HEK293 (cell line): ENCODE measurements around the gene METTL16.

Source experiments
- CTCF ChIA-PET: fragments of 350-600 bp; formaldehyde crosslinking; extraction: SDS; loops from one replicate; lab custom pipeline; 2021; ENCODE audit warnings: antibody characterized with exemption; lab: Yijun Ruan, JAX
- POLR2A ChIA-PET: fragments of 300-600 bp; formaldehyde crosslinking; extraction: SDS; loops from one replicate; lab custom pipeline; 2020; ENCODE audit warnings: antibody characterized with exemption, inconsistent platforms; lab: Yijun Ruan, JAX
- H3K27ac ChIP-seq: fragments of 200-500 bp; sonication (Bioruptor generic); 2 replicates; pipeline ENCODE4 v1.5.1; 2014; ENCODE audit warnings: low read depth, low read length, control low read depth, inconsistent platforms; ENCODE audit errors: extremely low read depth
- H3K36me3 ChIP-seq, 2 experiments: fragments of 200-500 bp in 1 of 2; sonication (Bioruptor generic) in 1 of 2; 1 replicate in 1 of 2; 2 replicates in 1 of 2; pipeline ENCODE4 v1.5.1; 2014 to 2017; ENCODE audit warnings: inconsistent platforms in 2 of 2, low read length in 2 of 2; ENCODE audit not compliant: control insufficient read depth in 2 of 2, insufficient read depth in 1 of 2
- H3K4me1 ChIP-seq: fragments of 200-500 bp; sonication (Bioruptor generic); 2 replicates; pipeline ENCODE4 v1.5.1; 2014; ENCODE audit warnings: mild to moderate bottlenecking, low read length, inconsistent platforms; ENCODE audit not compliant: control insufficient read depth, insufficient read depth
- H3K4me3 ChIP-seq: 2 replicates; pipeline ENCODE4 v1.5.1; 2011; ENCODE audit warnings: low read depth, mild to moderate bottlenecking, control low read depth, low read length, moderate library complexity
- H3K9me3 ChIP-seq: fragments of 200-500 bp; sonication (Bioruptor generic); 2 replicates; pipeline ENCODE4 v1.5.1; 2014; ENCODE audit warnings: low read depth, low read length, inconsistent platforms; ENCODE audit not compliant: control insufficient read depth, insufficient read depth
- HOXA7 ChIP-seq: sonication (generic); formaldehyde crosslinking; IDR thresholded peaks from 2 replicates; pipeline ENCODE4 v1.8.1; 2022; ENCODE audit warnings: missing genetic modification reagents, borderline replicate concordance
- HOXC10 ChIP-seq: sonication (generic); formaldehyde crosslinking; IDR thresholded peaks from 2 replicates; pipeline ENCODE4 v1.8.1; 2023; ENCODE audit warnings: mild to moderate bottlenecking, missing genetic modification reagents
- KLF10 ChIP-seq: fragments of 450-650 bp; IDR thresholded peaks from 2 replicates; pipeline ENCODE4 v1.5.1; 2018; ENCODE audit warnings: missing biosample characterization, mild to moderate bottlenecking, missing genetic modification characterization
- KLF16 ChIP-seq: fragments of 450-650 bp; formaldehyde crosslinking; IDR thresholded peaks from 2 replicates; pipeline ENCODE4 v1.5.1; 2017; ENCODE audit warnings: missing biosample characterization, missing genetic modification characterization
- KLF17 ChIP-seq: fragments of 450-650 bp; formaldehyde crosslinking; IDR thresholded peaks from 2 replicates; pipeline ENCODE4 v1.5.1; 2016; ENCODE audit warnings: missing biosample characterization, missing genetic modification characterization
- KLF7 ChIP-seq: fragments of 450-650 bp; formaldehyde crosslinking; IDR thresholded peaks from 2 replicates; pipeline ENCODE4 v1.5.1; 2016; ENCODE audit warnings: missing biosample characterization, missing genetic modification characterization, borderline replicate concordance
- KLF9 ChIP-seq: fragments of 450-650 bp; formaldehyde crosslinking; IDR thresholded peaks from 2 replicates; pipeline ENCODE4 v1.5.1; 2016; ENCODE audit warnings: missing biosample characterization, missing genetic modification characterization, low read depth
- ZBTB48 ChIP-seq: fragments of 450-650 bp; formaldehyde crosslinking; IDR thresholded peaks from 2 replicates; pipeline ENCODE4 v1.5.1; 2016; ENCODE audit warnings: missing biosample characterization, missing genetic modification characterization
- ZNF155 ChIP-seq: fragments of 450-650 bp; formaldehyde crosslinking; IDR thresholded peaks from 2 replicates; pipeline ENCODE4 v1.5.1; 2016; ENCODE audit warnings: missing biosample characterization, missing genetic modification characterization
- ZNF248 ChIP-seq: fragments of 450-650 bp; formaldehyde crosslinking; IDR thresholded peaks from 2 replicates; pipeline ENCODE4 v1.5.1; 2017; ENCODE audit warnings: missing biosample characterization, missing genetic modification characterization
- ZNF335 ChIP-seq: fragments of 450-650 bp; formaldehyde crosslinking; conservative IDR thresholded peaks from 2 replicates; pipeline ENCODE4 v1.5.1; 2016; ENCODE audit warnings: missing biosample characterization, missing genetic modification characterization
- ZNF391 ChIP-seq: fragments of 450-650 bp; formaldehyde crosslinking; IDR thresholded peaks from 2 replicates; pipeline ENCODE4 v1.5.1; 2016; ENCODE audit warnings: low read depth, missing biosample characterization, missing genetic modification characterization, borderline replicate concordance
- ZNF398 ChIP-seq: fragments of 450-650 bp; formaldehyde crosslinking; IDR thresholded peaks from 2 replicates; pipeline ENCODE4 v1.5.1; 2017; ENCODE audit warnings: missing biosample characterization, missing genetic modification characterization
- ZNF423 ChIP-seq: fragments of 450-650 bp; formaldehyde crosslinking; IDR thresholded peaks from 2 replicates; pipeline ENCODE4 v1.5.1; 2016; ENCODE audit warnings: missing biosample characterization, missing genetic modification characterization
- ZNF514 ChIP-seq: fragments of 450-650 bp; formaldehyde crosslinking; IDR thresholded peaks from 2 replicates; pipeline ENCODE4 v1.5.1; 2016; ENCODE audit warnings: missing biosample characterization, missing genetic modification characterization
- ZNF558 ChIP-seq: fragments of 450-650 bp; formaldehyde crosslinking; IDR thresholded peaks from 2 replicates; pipeline ENCODE4 v1.5.1; 2016; ENCODE audit warnings: missing biosample characterization, missing genetic modification characterization
- ZNF585B ChIP-seq: fragments of 450-650 bp; formaldehyde crosslinking; IDR thresholded peaks from 2 replicates; pipeline ENCODE4 v1.5.1; 2016; ENCODE audit warnings: missing biosample characterization, missing genetic modification characterization
- ZNF596 ChIP-seq: fragments of 450-650 bp; IDR thresholded peaks from 2 replicates; pipeline ENCODE4 v1.5.0; 2018; ENCODE audit warnings: missing biosample characterization, mild to moderate bottlenecking, missing genetic modification characterization, moderate library complexity
- ZNF600 ChIP-seq: fragments of 450-650 bp; formaldehyde crosslinking; IDR thresholded peaks from 2 replicates; pipeline ENCODE4 v1.5.1; 2016; ENCODE audit warnings: missing biosample characterization, missing genetic modification characterization
- ZNF621 ChIP-seq: fragments of 450-650 bp; formaldehyde crosslinking; IDR thresholded peaks from 2 replicates; pipeline ENCODE4 v1.5.1; 2017; ENCODE audit warnings: missing biosample characterization, missing genetic modification characterization
- ZNF629 ChIP-seq: fragments of 450-650 bp; formaldehyde crosslinking; IDR thresholded peaks from 2 replicates; pipeline ENCODE4 v1.5.1; 2017; ENCODE audit warnings: missing biosample characterization, missing genetic modification characterization
- ZNF664 ChIP-seq: fragments of 450-650 bp; formaldehyde crosslinking; IDR thresholded peaks from 2 replicates; pipeline ENCODE4 v1.5.1; 2016; ENCODE audit warnings: missing biosample characterization, missing genetic modification characterization
- ZNF701 ChIP-seq: fragments of 450-650 bp; formaldehyde crosslinking; IDR thresholded peaks from 2 replicates; pipeline ENCODE4 v1.5.1; 2016; ENCODE audit warnings: missing biosample characterization, missing genetic modification characterization
- ZNF704 ChIP-seq: fragments of 450-650 bp; formaldehyde crosslinking; IDR thresholded peaks from 2 replicates; pipeline ENCODE4 v1.5.1; 2016; ENCODE audit warnings: missing biosample characterization, missing genetic modification characterization
- ZSCAN23 ChIP-seq: fragments of 450-650 bp; formaldehyde crosslinking; IDR thresholded peaks from 2 replicates; pipeline ENCODE4 v1.5.1; 2016; ENCODE audit warnings: missing biosample characterization, missing genetic modification characterization
- ZSCAN4 ChIP-seq: fragments of 450-650 bp; formaldehyde crosslinking; IDR thresholded peaks from 2 replicates; pipeline ENCODE4 v1.5.1; 2017; ENCODE audit warnings: missing biosample characterization, missing genetic modification characterization
- TF ChIP-seq, protein P1 (sequence below): fragments of 450-650 bp; formaldehyde crosslinking; IDR thresholded peaks from 2 replicates; pipeline ENCODE4 v1.5.1; 2016; ENCODE audit warnings: missing biosample characterization, missing genetic modification characterization
- TF ChIP-seq, protein P2 (sequence below): fragments of 450-650 bp; IDR thresholded peaks from 2 replicates; pipeline ENCODE4 v1.5.1; 2018; ENCODE audit warnings: missing biosample characterization, missing genetic modification characterization

The METTL16 gene

GRCh38 chr17:2485543-2485942, 26.1 kb downstream of the METTL16 start:
- ChIA-PET POLR2A (interaction anchor here (0.8 kb wide), 2 partner anchors 26 to 108 kb away, joined by 3 read pairs; partner anchors contain the start of genes METTL16 and PAFAH1B1), CTCF (interaction anchor here (0.6 to 1.1 kb wide), 4 partner anchors 14 to 1370 kb away, joined by 3 to 4 read pairs (median 3); no protein-coding TSS in a partner anchor)
- H3K4me1 ChIP-seq: peaks cover 37% of the 10 kb centered on the region
- no peak overlapping the region for H3K4me3 ChIP-seq
- H3K9me3 ChIP-seq: no peaks in the 10 kb centered on the region
- no peak overlapping the region for H3K27ac ChIP-seq
- TF ChIP-seq, protein P1, sequence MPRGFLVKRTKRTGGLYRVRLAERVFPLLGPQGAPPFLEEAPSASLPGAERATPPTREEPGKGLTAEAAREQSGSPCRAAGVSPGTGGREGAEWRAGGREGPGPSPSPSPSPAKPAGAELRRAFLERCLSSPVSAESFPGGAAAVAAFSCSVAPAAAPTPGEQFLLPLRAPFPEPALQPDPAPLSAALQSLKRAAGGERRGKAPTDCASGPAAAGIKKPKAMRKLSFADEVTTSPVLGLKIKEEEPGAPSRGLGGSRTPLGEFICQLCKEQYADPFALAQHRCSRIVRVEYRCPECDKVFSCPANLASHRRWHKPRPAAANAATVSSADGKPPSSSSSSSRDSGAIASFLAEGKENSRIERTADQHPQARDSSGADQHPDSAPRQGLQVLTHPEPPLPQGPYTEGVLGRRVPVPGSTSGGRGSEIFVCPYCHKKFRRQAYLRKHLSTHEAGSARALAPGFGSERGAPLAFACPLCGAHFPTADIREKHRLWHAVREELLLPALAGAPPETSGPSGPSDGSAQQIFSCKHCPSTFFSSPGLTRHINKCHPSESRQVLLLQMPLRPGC (tag by site-specific recombination): no peak
- no peak for TF ChIP-seq KLF7 (tag by site-specific recombination)
- TF ChIP-seq ZNF558 (tag by site-specific recombination): no peak
- TF ChIP-seq ZNF701 (tag by site-specific recombination): no peak
- TF ChIP-seq KLF10 (tag by site-specific recombination): no peak
- no peak for TF ChIP-seq ZNF391 (tag by site-specific recombination)
- TF ChIP-seq, all 188 proteins: peak for 0
- H3K36me3 ChIP-seq: peaks cover 0 to 4% of the 10 kb centered on the region in 2 experiments; a peak in 1 of 3 replicates

- H3K27ac ChIP-seq: peak overlapping the region; percentile 64
- TF ChIP-seq HOXA7 (CRISPR knock-in tag): no peak
- TF ChIP-seq ZNF600 (tag by site-specific recombination): peak; percentile 66; the same call in 1 of the 2 replicates
- peak; percentile 98 for TF ChIP-seq KLF17 (tag by site-specific recombination)
- no peak for TF ChIP-seq ZNF585B (tag by site-specific recombination)
- TF ChIP-seq ZNF423 (tag by site-specific recombination): peak; percentile 95
- peak; percentile 94 for TF ChIP-seq ZNF398 (tag by site-specific recombination)
- peak; percentile 96 for TF ChIP-seq ZBTB48 (tag by site-specific recombination)
- TF ChIP-seq ZNF664 (tag by site-specific recombination): peak; percentile 21; the same call in 1 of the 2 replicates
- no peak for TF ChIP-seq ZSCAN4 (tag by site-specific recombination)
- no peak for TF ChIP-seq ZNF621 (tag by site-specific recombination)
- no peak for TF ChIP-seq ZNF155 (tag by site-specific recombination)
- peak; percentile 70; the same call in 1 of the 2 replicates for TF ChIP-seq ZNF596 (tag by site-specific recombination)
- peak; percentile 88 for TF ChIP-seq ZNF629 (tag by site-specific recombination)
- TF ChIP-seq ZSCAN23 (tag by site-specific recombination): peak; percentile 34; the same call in 1 of the 2 replicates
- TF ChIP-seq, protein P2, sequence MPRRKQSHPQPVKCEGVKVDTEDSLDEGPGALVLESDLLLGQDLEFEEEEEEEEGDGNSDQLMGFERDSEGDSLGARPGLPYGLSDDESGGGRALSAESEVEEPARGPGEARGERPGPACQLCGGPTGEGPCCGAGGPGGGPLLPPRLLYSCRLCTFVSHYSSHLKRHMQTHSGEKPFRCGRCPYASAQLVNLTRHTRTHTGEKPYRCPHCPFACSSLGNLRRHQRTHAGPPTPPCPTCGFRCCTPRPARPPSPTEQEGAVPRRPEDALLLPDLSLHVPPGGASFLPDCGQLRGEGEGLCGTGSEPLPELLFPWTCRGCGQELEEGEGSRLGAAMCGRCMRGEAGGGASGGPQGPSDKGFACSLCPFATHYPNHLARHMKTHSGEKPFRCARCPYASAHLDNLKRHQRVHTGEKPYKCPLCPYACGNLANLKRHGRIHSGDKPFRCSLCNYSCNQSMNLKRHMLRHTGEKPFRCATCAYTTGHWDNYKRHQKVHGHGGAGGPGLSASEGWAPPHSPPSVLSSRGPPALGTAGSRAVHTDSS: no peak
- no peak for TF ChIP-seq ZNF704 (tag by site-specific recombination)
- peak; percentile 72 for TF ChIP-seq KLF9 (tag by site-specific recombination)
- TF ChIP-seq HOXC10 (CRISPR knock-in tag): no peak
- no peak for TF ChIP-seq ZNF335 (tag by site-specific recombination)
- peak; percentile 74 for TF ChIP-seq KLF16 (tag by site-specific recombination)
- TF ChIP-seq ZNF248 (tag by site-specific recombination): no peak
- TF ChIP-seq ZNF514 (tag by site-specific recombination): no peak
Measured at GRCh38 chr17:2484876-2485275, 26.8 kb downstream of the METTL16 start.

More at GRCh38 chr17:2484876-2485275, 26.8 kb downstream of the METTL16 start:
- no peak overlapping the region for H3K4me3 ChIP-seq
- no peaks in the 10 kb centered on the region for H3K9me3 ChIP-seq
- ChIA-PET POLR2A (interaction anchor here (0.8 to 1.2 kb wide), 3 partner anchors 8 to 109 kb away, joined by 3 read pairs; partner anchors contain the start of genes METTL16 and PAFAH1B1), CTCF (interaction anchor here (0.6 to 1.5 kb wide), 4 partner anchors 24 to 364 kb away, joined by 3 to 4 read pairs (median 3); no protein-coding TSS in a partner anchor)
- H3K4me1 ChIP-seq: peaks cover 35% of the 10 kb centered on the region
- peaks cover 0 to 4% of the 10 kb centered on the region in 2 experiments; a peak in 1 of 3 replicates for H3K36me3 ChIP-seq
